Fibroblast of pulmonary artery (primary cell): Measurements from ENCODE around the gene SRL.

Experiments
- DNase-seq: peaks from one replicate; pipeline ENCODE4 v3.0.0-alpha.2; 2010; ENCODE audit warnings: low read depth
- H3K4me3 ChIP-seq: replicated peaks from 2 replicates; pipeline ENCODE4 v1.5.1; 2011; ENCODE audit warnings: low read depth, mild to moderate bottlenecking, control low read depth, low read length, moderate library complexity
- CTCF ChIP-seq: IDR thresholded peaks from 2 replicates; pipeline ENCODE4 v1.5.1; 2011; ENCODE audit warnings: mild to moderate bottlenecking, control low read depth, low read length, inconsistent platforms; ENCODE audit errors: missing control alignments

SRL gene

GRCh38 chr16:4208341-4208751 is 33.5 kb downstream of the SRL start:
- TF ChIP-seq CTCF, result no peak

DNA sequence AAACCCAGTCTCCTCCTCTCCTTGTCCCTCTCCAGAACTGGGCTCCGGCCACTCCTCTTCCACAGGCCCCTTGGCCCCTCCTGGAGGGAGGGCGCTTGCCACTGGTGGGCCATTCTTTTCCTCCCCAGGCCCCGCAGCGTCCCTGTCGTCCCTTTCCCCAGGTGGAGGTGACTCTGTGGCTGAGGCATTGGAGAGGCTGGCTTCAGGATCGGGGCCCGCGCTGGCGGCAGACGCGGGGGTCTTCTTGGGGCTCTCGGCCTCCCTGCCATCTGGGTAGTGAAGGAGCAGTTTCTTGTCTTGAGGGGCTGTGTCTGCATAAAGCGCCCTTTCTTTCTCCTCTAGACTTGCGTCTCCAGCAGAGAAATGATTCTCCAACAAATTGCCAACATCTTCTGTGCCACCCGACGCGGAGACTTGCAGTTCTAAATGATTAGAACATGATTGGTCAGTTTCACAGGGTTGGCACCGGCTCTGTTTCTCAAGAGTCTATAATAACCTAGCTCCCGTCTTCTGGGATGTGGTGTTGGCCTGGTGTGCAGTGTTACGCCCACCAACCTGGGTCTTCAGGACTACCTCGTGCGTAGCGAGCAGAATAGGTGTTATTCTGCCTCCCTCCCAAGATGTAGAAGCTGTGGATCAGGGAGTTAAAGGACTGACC is 34.1 kb downstream of the SRL start:
- DNase-seq, result no peak
- TF ChIP-seq CTCF, result no peak
- no peak overlapping the region for H3K4me3 ChIP-seq

More at GRCh38 chr16:4208341-4208751, 33.5 kb downstream of the SRL start:
- no peak overlapping the region for H3K4me3 ChIP-seq
- DNase-seq, result no peak

GRCh38 chr16:4207229-4207628 is 34.7 kb downstream of the SRL start:
- TF ChIP-seq CTCF, result no peak
- DNase-seq, result no peak
- no peak overlapping the region for H3K4me3 ChIP-seq

DNA sequence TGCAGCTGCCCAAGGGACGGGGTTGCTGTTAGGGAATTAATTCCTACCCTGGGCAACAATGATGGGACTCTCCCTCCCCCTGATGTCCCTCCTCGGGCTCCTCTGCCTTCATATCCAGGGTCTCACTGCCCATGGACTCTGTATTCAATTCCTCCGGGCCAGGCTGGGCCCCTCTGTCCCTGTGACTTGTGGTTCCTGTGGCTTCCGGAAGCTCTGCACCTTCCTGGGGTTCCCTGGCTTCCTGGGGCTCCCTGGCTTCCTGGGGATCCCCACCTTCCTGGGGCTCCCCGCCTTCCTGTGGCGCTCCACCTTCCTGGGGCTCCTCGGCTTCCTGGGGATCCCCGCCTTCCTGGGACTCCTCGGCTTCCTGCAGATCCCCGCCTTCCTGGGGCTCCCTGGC is 35.2 kb downstream of the SRL start:
- no peak overlapping the region for H3K4me3 ChIP-seq
- no peak for TF ChIP-seq CTCF
- no peak for DNase-seq

DNA sequence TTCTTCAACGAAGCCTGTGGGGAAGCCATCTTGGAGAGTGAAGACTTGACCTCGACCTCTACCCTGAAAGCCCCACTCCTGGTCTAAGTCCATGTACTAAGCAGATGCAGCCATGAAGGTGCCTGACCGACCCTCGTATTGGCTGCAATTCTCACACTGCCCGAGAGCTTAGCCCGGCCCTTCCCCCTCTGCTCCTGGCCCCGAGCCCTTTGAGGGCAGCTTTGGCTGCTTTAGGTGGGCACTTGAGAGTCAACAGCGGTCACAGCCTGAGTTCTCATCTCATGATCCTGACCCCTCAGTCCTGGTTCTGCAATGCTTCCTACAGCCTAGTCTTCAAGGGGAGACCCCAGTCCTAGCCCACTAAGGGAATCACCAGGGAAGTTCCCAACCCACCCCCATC is 35.9 kb downstream of the SRL start:
- DNase-seq, result no peak
- TF ChIP-seq CTCF, result no peak
- H3K4me3 ChIP-seq, result no peak overlapping the region

DNA sequence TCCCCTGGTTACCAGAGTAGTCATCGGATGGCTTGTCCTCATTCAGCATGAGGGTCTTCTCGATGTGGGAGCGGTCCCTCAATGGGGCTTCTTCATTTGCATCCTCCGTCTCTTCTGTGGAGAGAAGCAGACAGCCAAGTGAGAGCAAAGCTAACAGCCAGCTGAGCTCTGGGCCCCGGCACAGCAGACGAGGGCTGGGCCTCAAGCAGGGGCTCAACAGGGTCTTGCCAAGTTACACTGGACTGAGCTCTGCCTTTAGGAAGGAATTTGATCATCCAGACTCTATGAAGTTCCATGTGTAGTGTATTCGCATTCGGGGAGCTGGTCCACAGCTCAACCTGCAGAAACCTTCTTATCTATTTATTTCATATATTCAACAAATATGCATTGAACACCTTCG is 37.4 kb downstream of the SRL start:
- no peak for TF ChIP-seq CTCF
- no peak for DNase-seq

DNA sequence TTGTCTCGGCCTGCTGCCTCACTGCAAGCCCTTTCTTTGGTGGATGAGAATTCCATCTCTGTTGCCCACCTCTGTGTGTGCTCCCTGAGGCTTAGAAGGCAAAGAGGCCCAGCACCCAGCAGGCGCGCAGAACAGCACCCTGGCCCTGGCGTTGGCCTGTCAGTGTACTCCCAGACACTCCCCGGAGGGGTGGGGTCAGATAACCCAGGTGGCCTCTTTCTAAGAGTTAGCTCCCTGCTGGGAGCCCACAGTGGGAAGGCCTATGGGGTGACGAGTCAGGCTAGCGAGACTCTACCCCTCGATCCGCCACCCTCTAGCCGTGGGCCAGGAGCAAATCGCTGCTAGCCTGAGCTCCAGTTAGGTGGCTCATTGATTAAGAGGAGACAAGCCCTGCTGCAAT is 38.1 kb downstream of the SRL start:
- TF ChIP-seq CTCF, result no peak
- no peak overlapping the region for H3K4me3 ChIP-seq
- DNase-seq, result no peak

More for the DNA sequence above, 37.4 kb downstream of the SRL start:
- H3K4me3 ChIP-seq, result no peak overlapping the region
